ENCODE measurements around the gene CDC40. TPM values are rescaled to one million over a fixed set of nuclear protein-coding genes. Genes with fewer than 3 reads are reported as not detected.

CDC40 gene
- total RNA-seq, 4 donors from 2014 or later = 19.2 to 24.6 (median 22.2) TPM

GRCh38 chr6:110277100-110277665, 97.0 kb downstream of the CDC40 start:
- TF ChIP-seq CTCF (IDR thresholded peaks at IDR 0.05; ENCODE audit: low read depth) = no peak

Other genes starting within 250 kb of the CDC40 start
- not detected for gene GPR6, start 202.1 kb upstream of the CDC40 start, total RNA-seq
- 10 to 100 TPM in 3 of 4 donors, 1 to 10 TPM in 1; 6.8 to 14.4 (median 11.4) TPM for gene WASF1, start 757 bp upstream of the CDC40 start, total RNA-seq
- under 1 TPM in 2 of 4 donors, not detected in 2; 0.68 to 0.88 TPM for gene METTL24, start 177.9 kb downstream of the CDC40 start, total RNA-seq
- 1 to 10 TPM; 1.3 to 5.6 (median 2.2) TPM for gene DDO, start 235.1 kb downstream of the CDC40 start, total RNA-seq

Measured in subcutaneous adipose tissue (tissue), 4 donors.